GM20000 (cell line): Measurements from ENCODE around the gene TTLL3.

Experiments
- DNase-seq: peaks from one replicate; pipeline ENCODE4 v3.0.0; 2012; ENCODE audit warnings: low spot score
- TF ChIP-seq, protein P1 (sequence below): IDR thresholded peaks from 2 replicates; pipeline ENCODE4 v1.5.1; 2012; ENCODE audit warnings: mild to moderate bottlenecking, control low read depth; ENCODE audit errors: extremely low read depth, missing control alignments

TTLL3 gene

GRCh38 chr3:9879830-9880549 lies 69.9 kb downstream of the TTLL3 start, which contains the start of gene CIDEC:
Gene CIDEC (minus strand): TSS chr3:9880253. CDS start chr3:9878486, 1,767 bp downstream.
- TF ChIP-seq, protein P1, sequence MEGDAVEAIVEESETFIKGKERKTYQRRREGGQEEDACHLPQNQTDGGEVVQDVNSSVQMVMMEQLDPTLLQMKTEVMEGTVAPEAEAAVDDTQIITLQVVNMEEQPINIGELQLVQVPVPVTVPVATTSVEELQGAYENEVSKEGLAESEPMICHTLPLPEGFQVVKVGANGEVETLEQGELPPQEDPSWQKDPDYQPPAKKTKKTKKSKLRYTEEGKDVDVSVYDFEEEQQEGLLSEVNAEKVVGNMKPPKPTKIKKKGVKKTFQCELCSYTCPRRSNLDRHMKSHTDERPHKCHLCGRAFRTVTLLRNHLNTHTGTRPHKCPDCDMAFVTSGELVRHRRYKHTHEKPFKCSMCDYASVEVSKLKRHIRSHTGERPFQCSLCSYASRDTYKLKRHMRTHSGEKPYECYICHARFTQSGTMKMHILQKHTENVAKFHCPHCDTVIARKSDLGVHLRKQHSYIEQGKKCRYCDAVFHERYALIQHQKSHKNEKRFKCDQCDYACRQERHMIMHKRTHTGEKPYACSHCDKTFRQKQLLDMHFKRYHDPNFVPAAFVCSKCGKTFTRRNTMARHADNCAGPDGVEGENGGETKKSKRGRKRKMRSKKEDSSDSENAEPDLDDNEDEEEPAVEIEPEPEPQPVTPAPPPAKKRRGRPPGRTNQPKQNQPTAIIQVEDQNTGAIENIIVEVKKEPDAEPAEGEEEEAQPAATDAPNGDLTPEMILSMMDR: no peak
- no peak for DNase-seq

GRCh38 chr3:9881441-9881840 lies 71.4 kb downstream of the TTLL3 start:
- TF ChIP-seq, protein P1: no peak
- no peak for DNase-seq

DNA sequence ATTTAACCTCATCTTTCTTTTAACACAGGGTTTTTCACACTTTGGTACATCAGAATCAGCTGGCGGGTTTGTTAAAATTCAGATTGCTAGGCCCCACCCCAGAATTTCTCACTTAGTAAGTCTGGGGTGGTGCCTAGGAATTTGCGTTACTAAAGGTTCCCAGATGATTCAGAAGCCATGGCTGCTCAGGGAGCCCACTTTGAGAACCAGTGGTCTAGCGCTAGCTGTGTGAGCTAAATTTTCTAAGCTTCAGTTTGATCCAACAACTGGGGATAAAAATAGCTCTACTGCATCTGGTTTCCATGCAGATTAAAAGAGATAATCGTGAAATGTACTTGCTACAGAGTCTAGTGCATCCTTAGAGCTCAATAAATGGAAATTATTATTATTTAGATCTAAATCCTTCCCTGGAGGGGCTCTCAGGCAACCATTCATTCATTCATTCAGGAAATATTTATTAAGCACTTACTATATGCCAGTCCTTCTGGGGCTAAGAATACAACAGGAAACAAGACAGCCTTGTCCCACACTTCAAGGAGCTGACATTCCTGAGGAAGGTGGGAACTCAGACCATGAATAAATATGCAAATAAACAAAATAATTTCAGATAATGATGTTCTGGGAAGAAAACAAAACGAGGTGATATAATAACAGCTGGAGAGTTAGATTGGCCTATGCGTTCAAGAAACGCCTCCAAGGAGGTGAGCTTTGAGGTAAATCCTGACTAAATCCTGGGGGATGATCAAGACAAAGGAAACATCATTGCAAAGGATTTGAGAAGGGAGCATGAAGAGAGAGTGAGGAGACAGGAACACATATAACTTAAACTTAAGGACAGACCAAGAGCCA lies 73.9 kb downstream of the TTLL3 start:
- DNase-seq: no peak
- TF ChIP-seq, protein P1: no peak

DNA sequence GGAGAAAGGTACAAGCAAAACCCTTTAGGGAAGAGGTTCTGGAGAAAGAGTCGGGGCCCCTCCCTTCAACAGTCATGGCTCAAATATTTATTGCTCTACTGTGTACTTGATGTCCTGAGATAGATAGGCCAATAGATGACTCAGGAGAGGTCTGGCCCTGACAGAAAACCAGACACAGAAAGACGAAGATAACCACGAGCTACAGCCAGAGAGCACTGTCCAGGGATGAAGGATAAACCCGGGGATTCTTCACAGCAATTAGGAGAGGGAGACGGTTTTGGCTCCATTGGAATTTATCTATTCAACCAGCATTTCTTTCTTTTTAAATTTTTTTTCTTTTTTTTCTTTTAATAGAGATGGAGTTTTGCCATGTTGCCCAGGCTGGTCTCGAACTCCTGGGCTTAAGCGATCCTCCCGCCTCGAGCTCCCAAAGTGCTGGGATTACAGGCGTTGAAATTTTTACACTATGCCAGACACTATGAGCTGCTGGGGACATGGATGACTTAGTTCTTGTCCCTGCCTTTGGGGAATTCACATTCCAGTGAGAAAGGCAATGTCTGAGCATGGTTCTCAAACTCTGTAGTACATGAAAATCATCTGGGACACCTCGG lies 74.6 kb downstream of the TTLL3 start:
- TF ChIP-seq, protein P1: no peak
- no peak for DNase-seq
